NCI-H524 treated with DMSO at 0.1 percent for 48 hours (cell line): ENCODE data around the gene TMEM254.
A peak's percentile ranks its signal among the peaks of the same experiment; 100 is the strongest.
"Not testable (repeated sequence)": the region's sequence is repeated elsewhere in the genome, so short reads cannot be mapped to it uniquely, and the experiment has no call there.

Experiments used
- DNase-seq: peaks from one replicate; lab custom pipeline; 2025; lab: John Stamatoyannopoulos, UW

Gene TMEM254

DNA sequence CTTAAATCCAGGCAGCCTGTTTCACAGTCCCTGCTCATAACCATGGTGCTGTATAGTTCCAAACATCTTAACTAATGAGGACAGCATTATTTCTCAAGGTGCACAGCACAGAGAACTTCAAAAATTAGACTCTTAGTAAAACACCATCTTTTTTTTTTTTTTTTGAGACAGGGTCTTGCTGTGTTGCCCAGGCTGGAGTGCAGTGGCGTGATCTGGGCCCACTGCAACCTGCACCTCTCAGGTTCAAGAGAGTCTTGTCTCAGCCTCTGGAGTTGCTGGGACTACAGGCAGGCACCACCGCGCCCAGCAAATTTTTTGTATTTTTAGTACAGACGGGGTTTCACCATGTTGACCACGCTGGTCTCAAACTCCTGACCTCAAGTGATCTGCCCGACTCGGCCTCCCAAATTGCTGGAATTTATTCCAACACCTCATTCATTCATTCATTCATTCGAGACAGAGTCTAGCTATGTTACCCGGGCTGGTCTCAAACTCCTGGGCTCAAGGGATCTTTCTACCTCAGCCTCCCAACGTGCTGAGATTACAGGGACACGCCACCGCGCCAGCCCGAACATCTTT, 507 bp upstream of the TMEM254 start:
- no peak for DNase-seq

DNA sequence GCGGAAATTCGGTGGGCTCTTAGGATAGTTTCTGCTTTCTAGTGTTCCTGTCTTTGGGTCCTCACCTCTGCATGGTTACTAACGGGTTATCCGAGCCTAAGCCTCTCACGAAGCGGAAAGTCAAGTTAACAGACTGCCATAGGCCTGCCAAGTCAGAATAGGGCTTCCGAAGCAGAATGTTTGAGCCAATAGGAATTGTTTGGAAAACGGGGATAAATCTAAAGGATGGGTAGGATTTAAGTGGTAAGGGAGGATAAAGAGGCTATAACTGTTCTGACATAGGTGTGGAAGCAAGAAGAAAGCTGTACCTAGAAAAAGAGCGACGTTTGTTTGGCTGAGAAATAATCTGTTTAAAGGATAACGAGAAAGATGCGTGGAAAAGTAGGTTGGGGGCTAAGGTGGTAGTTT, 851 bp downstream of the TMEM254 start:
- no peak for DNase-seq

DNA sequence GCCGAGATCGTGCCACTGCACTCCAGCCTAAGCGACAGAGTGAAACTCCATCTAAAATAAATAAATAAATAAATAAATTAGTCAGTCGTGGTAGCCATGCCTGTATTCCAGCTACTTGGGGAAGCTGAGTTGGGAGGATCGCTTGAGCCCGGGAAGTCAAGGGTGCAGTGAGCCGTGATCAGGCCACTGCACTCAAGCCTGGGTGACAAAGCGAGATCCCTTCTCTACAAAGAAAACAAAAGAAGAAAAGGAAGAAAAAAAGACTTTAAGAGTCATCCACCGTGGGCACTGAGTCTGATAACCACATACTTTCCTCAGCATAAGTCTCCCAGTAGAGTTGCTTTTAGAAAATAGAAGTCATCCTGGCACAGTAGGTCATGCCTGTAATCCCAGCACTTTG, 2.6 kb downstream of the TMEM254 start:
- no peak for DNase-seq

DNA sequence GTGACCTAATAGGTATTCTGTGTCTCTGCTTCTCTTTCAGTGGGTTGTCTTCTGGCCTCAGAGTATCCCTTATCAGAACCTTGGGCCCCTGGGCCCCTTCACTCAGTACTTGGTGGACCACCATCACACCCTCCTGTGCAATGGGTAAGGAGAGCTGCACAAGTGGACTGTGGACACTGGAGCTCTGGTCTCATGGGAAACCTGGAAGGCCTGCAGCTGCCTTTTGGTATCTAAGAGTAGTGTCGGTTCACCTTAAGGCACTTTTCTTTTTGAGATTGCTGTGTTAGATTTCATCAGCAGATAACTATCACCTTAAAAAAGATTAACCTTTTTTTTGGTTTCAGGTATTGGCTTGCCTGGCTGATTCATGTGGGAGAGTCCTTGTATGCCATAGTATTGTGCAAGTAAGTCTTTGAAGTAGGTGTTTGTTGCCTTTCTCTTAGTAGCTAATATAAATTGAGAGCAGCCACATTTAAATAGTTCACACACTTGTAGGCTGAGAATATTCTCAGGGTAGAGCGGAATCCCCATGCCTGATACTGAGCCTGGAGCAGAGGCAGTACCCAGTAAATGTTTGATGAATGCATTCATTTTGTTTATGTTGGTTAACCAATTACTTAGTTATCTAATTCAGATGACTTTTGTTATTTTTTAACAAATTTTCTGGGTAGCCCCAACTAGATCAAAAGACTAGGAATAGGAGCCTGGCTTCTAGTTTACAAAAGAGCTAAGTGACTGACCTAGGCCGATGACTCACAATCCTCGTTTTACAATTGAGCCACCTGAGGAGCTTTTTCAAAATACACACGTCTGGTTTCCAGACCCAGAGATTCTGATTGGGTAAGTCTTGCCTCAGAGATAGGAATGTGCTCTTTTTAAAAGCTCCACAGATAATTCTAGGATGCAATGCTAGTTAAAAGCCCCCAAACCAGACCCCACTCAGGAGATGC, 3.6 kb downstream of the TMEM254 start:
- no peak for DNase-seq

DNA sequence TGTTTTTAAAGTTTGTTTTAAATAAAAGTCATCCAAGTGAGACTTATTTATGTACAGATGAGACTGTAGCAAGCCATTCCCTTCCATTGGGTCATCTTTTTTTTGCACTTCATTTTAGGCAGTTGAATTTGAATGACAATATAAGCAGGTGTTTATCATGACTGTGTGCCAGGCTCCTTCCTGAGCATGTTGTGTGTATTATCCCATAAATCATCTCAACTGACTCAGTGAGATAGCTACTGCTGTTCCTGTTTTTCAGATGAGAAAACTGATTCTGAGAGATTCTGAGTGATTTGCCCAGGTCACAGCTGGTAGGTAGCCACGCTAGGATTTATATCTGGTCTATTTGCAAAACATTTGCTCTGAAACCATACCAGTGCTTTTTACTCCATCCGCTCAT, 11.7 kb downstream of the TMEM254 start:
- DNase-seq: no peak

DNA sequence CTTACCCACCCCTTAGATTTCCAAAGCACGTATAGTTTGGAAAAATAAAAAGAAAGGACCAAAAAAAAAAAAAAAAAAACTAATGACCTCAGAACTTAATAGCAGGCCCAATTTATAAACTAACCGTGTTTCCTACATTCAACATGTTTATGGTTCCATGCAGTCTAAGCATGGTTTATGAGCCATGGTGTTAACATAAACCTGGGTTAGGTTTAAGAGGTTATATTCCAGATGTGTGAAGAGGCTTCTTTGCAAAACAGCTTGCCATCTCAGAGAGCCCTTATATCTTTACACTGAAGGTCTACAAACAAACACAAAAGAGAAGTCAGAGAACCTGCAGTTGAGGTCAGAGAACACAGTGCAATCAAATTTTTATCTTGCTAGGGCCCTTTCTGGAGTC, 15.8 kb downstream of the TMEM254 start:
- DNase-seq: no peak

DNA sequence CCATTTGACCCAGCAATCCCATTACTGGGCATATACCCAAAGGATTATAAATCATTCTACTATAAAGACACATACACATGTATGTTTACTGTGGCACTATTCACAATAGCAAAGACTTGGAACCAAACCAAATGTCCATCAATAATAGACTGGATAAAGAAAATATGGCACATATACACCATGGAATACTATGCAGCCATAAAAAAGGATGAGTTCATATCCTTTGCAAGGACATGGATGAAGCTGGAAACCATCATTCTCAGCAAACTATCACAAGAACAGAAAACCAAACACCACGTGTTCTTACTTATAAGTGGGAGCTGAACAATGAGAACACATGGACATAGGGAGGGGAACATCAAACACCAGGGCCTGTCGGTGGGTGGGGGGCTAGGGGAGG, 19.8 kb downstream of the TMEM254 start:
- DNase-seq: not testable (repeated sequence)

DNA sequence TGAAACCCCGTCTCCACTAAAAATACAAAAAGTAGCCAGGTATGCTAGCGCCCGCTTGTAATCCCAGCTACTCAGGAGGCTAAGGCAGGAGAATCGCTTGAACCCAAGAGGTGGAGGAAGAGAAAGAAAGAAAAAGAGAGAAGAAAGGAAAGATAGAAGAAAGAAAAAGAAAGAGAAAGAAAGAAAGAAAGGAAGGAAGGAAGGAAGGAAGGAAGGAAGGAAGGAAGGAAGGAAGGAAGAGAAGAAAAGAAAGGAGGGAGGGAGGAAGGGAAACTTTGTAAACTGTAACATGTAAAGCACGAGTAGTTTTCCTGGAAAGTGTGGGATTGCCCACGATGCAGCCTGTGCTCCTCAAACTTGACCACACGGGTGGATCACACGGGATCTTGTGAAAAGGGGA, 20.8 kb downstream of the TMEM254 start:
- DNase-seq: not testable (repeated sequence)

DNA sequence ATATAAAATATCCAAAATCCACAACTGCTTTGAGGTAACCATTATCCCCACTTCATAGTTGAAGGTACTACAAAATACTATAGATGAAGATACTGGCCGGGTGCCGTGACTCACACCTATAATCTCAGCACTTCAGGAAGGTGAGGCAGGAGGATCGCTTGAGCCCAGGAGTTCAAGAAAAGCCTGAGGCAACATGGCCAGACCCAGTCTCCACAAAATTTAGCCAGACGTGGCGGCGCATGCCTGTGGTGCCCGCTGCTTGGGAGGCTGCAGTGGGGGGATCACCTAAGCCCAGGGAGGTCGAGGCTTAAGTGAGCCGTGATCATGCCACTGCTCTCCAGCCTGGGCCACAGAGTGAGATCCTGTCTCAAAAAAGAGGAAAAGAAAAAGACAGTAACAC, 21.7 kb downstream of the TMEM254 start:
- no peak for DNase-seq

DNA sequence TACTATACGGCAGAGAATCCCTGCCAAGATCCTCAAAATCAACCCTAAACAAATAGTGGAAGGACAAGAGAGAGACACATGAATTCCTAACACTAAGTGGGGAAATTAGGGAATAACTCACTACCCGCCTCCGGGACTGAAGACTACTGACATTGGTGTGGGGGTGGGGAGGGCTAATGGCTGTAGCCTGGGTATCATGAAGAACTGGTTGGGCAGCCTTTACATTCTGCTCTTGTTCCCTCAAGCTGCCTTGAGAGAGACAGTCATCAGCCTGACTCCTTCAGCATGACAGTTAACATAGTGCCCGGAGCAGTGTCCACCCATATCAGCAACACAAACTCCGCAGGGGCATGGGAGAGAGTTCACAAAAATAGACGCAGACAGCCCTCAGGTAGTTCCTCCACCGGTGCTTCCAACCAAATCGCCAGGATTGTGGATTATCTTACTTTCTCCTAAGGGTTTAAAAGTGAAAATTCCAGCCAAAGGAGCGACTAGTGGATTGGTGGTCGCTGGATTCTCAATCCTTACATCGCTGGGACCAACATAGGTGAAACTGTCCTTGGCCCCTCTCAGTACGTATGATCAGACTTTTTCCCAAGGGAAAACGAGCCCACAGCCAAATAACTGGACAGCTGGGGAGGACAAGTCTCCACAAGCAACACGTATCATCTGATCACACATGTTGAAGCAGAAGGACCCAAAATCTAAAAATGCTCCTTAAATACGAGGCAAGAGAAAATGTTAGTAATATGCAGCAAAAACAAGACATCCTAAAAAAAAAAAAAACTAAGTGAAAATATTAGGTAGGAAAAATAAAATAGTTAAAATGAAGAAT, 22.6 kb downstream of the TMEM254 start:
- no peak for DNase-seq

DNA sequence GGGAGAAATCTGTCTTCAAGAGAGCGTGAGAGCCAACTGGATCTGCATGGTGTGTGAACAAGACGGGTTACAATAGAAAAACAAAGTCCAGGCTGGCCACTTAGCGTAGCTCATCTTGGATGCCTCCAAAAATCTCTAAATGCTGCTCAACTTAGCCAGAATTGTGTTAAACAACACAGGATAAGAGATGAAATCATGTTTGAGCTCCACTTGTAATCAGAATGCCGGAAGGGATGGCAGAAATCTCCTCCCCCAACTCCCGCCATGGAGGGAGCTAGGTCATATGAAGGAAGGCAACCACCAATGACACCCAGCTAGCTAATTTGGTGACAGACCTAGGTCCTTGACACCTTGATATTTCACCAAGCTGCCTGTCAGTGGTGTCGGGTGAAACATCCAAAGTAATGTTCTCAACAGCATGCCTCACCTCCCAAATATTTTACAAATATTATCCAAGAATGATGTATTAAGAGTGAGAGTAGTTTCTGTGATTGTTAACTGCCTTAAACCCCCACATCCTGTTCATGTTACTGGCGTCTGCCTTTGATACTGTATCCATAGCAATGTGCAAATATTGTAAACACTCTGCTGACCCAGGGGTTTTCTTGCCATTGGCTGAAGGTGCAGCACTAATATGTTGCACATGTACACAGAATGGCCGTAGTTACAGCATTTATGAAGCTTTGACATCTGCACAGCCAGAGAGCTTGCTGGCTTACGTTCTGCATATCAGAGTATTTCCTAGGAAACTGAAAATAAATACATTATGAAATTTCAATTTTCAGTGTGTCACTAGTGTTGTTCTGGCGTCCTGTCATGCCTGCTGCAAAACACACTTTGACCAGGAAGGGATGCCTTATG, 25.8 kb downstream of the TMEM254 start:
- DNase-seq: no peak

DNA sequence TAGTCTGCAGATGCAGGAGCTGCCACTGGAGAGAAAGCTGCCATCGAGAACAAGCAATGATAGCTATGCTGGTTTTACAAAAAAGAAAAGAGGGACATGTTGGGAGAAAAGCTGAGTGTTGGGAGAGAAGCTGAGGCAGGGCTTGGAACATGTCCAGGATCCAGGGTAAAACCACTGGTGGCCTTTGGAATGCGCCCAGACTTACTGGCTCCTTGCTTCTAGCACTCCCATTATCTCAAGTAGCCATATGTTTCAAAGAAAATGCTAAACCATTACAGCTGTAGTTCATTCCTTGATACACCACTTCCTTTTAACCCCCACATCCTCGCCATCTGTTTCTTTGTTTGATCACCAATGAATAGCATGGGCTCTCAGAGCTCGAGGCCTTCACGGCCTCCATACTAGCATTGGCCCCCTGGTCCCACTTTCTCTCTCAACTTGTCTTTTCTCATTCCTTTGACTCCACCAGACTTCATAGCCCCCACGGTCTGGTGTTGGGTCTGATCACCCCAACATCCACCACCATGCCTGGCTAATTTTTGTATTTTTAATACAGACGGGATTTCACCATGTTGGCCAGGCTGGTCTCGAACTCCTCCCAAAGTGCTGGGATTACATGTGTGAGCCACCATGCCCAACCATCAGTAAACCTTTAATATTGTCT, 30.2 kb downstream of the TMEM254 start:
- peak; percentile 72 for DNase-seq

DNA sequence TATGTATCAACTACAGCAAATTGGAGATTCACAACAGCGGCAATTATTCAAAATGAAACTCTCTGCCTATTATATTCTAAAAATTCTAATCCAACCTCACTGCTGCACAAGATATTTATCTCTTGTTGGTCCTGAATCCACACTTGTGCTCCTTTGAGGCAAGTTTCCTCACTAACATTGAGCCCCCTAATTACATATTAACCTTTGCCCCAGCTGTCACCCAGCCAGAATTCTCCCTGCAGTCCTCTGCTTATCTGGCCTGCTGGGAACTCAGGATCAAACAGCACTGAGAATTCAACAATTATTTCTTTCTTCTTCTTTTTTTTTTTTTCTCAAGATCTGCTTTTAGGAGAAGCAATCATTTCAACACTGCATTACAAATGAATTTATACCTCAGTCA, 32.5 kb downstream of the TMEM254 start:
- no peak for DNase-seq

DNA sequence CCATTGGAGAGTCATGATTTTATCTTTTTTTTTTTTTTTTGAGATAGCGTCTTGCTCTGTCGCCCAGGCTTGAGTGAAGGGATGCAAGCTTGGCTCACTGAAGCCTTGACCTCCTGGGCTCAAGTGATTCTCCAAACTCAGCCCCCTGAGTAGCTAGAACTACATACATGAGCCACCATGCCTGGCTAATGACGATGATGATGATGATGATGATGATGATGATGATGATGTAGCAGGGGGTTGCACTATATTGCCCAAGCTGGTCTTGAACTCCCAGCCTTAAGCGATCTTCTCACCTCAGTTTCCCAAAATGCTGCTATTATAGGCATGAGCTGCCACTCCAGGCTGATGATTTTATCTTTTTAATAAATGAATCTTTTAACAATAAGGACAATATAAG, 40.2 kb downstream of the TMEM254 start:
- DNase-seq: no peak

DNA sequence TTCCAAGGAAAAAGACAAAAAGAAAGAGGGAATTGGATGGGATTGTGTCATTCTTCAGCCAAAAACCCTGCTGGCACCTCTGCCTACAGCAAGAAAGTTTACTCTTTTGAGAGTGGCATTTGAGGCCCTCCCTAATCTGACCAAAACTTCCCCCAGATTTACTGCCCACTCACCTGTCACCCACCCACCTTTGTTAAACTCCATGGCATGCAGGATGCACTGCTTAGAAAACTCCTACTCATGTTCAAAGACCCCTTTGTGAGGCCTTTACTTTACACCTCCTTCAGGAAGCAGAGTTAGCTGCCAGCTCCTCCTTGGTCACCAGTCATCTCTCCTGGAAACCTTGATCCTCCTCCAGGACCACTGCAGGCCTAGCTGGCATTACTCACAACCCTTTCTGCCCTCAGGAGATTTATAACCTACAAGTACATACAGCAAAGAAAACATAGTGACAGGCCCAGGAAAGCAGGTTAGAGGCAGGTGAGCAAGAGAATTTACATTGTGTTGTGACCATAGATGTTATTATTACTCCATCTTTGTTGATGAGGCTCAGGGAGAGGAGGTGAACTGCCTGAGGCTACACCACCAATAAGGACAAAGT, 43.7 kb downstream of the TMEM254 start:
- DNase-seq: no peak

DNA sequence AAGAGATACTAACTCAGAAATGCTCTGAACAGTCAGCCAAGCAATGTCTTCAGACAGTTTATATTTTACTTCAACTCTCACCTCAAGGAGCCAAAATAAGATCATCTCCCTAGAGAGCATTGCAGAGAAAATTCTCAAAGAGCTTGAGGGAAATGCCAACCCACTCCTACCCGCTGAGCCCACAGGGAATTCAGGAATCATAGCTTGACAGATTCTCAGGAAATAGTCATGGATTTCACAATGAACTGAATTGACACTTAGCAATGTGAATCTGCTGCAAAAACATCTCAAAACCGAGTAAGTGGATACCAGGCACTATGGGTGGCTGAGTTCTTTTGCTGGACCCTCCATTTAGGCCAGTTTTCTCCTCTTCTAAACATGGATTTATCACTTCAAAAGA, 44.3 kb downstream of the TMEM254 start:
- no peak for DNase-seq

DNA sequence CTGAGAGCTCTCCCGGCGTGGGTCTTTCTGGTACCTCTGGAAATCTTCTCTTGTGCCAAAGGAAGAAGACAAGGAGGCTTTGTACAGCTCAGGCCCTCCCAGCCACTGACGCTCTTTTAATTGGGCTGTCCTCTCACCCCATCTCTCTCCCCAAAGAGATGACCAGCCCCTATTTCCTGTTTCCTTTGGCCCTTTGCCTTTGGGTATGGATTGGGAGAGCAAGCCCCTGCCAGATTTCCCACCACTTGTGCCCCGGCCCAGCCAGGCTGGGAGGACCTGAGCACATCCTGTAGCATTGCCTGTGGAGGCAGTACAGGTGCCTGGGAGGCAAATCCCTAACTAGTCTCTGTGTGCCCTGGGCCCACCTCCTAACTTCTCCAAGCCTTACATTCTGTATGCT, 48.4 kb downstream of the TMEM254 start:
- no peak for DNase-seq

DNA sequence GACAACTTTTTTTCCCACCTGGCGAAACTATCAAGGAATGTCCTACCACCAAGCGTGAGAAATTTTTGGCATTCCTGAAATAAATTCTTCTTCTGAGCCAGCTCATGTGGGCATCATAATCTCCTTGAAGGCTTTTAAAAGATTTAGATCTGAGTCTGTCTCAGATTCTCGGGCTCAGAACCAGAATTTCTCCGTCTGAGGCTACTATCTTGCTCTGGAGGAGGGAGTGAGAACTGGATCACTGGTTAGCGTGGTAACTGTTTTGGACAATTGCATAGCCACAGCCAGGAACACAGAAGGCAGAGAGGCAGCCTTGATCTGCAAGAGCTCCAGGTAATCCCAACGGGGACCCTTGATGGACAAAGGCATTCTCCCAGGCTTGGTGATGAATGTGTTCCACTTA, 53.0 kb downstream of the TMEM254 start:
- DNase-seq: no peak

DNA sequence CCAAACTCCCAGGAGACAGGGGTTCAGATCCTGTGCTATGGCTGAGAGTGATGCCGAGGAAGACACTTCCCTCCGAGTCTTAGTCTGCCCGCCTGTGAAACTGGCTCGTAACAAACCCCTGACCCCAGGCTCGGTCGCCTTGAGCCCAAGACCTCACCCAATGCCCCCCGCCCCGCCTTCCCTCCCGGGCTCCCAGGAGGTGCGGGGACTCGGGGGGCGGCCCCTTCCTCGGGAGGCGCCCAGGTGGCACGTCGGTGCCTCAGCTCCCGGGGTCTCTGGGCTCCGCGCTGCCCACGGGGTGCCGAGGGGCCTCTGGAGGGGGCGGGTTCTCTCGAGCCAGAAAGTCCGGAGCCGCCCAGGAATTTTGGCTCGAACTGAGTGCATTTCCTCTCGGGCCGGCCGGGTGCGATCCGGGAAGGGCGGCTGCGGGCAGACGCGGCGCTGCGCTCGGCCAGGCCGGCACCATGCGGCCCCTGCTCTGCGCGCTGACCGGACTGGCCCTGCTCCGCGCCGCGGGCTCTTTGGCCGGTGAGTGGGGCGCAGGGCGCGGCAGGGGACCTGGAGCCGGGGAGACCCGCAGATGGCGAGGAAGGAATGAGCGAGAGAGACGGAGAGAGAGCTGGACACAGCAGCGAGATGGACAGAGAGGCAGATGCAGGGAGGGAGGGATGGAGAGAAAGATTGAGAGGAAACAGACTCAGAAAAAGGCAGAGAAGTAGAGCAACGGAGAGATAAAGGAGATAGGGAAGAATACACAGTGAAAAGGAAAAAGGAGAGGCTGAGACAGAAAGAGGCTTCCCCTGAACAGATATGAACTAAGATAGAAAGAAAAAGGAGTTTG, 54.1 kb downstream of the TMEM254 start, which contains the start of gene PLAC9:
TSS of gene PLAC9 (plus strand) at position 432 of the 841 bp plus-strand sequence. CDS start at position 465, 33 bp downstream.
- DNase-seq: no peak

DNA sequence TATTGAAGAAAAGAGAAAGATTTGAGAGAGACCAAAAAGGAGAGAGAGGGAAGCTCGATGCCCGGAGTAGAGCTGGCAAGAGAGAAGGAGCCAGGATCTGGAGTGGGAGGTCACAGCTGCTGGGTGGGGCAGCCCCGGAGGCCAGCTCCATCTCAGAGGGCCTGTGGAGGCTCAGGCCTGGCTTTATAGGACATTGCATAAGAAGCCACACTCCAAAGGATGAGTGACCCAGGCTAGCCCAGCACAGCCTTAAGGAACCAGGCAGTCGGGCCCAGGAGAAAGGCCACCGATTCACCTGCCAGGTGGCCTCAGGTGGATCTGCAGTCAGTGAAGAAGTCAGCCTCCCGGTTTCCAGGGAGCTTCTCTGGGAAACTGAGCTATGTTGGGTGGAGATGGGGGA, 54.7 kb downstream of the TMEM254 start:
- no peak for DNase-seq
